ENCODE results near the gene ZNF787.

The ZNF787 gene

GRCh38 chr19:56120002-56120370 is 1.1 kb downstream of the ZNF787 start:
- Histone ChIP-seq H3K9me3 (ENCODE audit: insufficient read depth, low read length, severe bottlenecking) (no peaks in the 10 kb centered on the region), H3K79me2 (ENCODE audit: insufficient read depth, low read length) (peaks cover 54% of the 10 kb centered on the region), H4K20me1 (ENCODE audit: insufficient read depth, low read length) (peaks cover 27% of the 10 kb centered on the region), H3K4me2 (ENCODE audit: insufficient read depth, low read length) (peak overlapping the region; percentile 91), H3K27me3 (ENCODE audit: insufficient read depth, low read length, poor library complexity) (no peaks in the 10 kb centered on the region), H3K36me3 (ENCODE audit: insufficient read depth, low read length) (peaks cover 5% of the 10 kb centered on the region; the same call in 1 of the 2 replicates), H3K27ac (ENCODE audit: low read length) (peak overlapping the region; percentile 92), H3K4me3 (ENCODE audit: low read depth in 1 of 2, low read length in 2 of 2) (peak overlapping the region; percentile 83 to 89; a peak in 3 of 4 replicates), H2AFZ (ENCODE audit: low read depth, low read length) (peak overlapping the region; percentile 89), H3K4me1 (ENCODE audit: insufficient read depth, low read length) (peaks cover 28% of the 10 kb centered on the region), H3K9ac (ENCODE audit: low read depth, low read length) (peak overlapping the region; percentile 98)
- no peak for TF ChIP-seq EZH2 (IDR thresholded peaks at IDR 0.05; ENCODE audit: borderline replicate concordance, low read depth, low read length, severe bottlenecking)
- no peak for TF ChIP-seq CTCF (IDR thresholded peaks at IDR 0.05; ENCODE audit: borderline replicate concordance, extremely low read depth, low read length, poor library complexity, severe bottlenecking)
- ATAC-seq (ENCODE audit: insufficient read depth, low read depth) (no peak), DNase-seq (no peak)

- ATAC-seq (ENCODE audit: insufficient read depth, low read depth) (no peak), DNase-seq (no peak)
- Histone ChIP-seq H3K79me2 (ENCODE audit: insufficient read depth, low read length) (peaks cover 58% of the 10 kb centered on the region), H2AFZ (ENCODE audit: low read depth, low read length) (no peak overlapping the region), H4K20me1 (ENCODE audit: insufficient read depth, low read length) (peaks cover 31% of the 10 kb centered on the region), H3K4me3 (ENCODE audit: low read depth in 1 of 2, low read length in 2 of 2) (peak overlapping the region in 1 of 2 experiments; percentile 83; a peak in 2 of 4 replicates), H3K4me2 (ENCODE audit: insufficient read depth, low read length) (peak overlapping the region; percentile 91), H3K36me3 (ENCODE audit: insufficient read depth, low read length) (peaks cover 5% of the 10 kb centered on the region; the same call in 1 of the 2 replicates), H3K9ac (ENCODE audit: low read depth, low read length) (peak overlapping the region; percentile 98), H3K4me1 (ENCODE audit: insufficient read depth, low read length) (peaks cover 28% of the 10 kb centered on the region), H3K9me3 (ENCODE audit: insufficient read depth, low read length, severe bottlenecking) (no peaks in the 10 kb centered on the region), H3K27ac (ENCODE audit: low read length) (peak overlapping the region; percentile 92), H3K27me3 (ENCODE audit: insufficient read depth, low read length, poor library complexity) (no peaks in the 10 kb centered on the region)
- no peak for TF ChIP-seq EZH2 (IDR thresholded peaks at IDR 0.05; ENCODE audit: borderline replicate concordance, low read depth, low read length, severe bottlenecking)
- TF ChIP-seq CTCF (IDR thresholded peaks at IDR 0.05; ENCODE audit: borderline replicate concordance, extremely low read depth, low read length, poor library complexity, severe bottlenecking) = no peak
These were observed 1.5 kb downstream of the ZNF787 start for GRCh38 chr19:56119582-56119978.

GRCh38 chr19:56118666-56119581 is 2.2 kb downstream of the ZNF787 start:
- no peak for TF ChIP-seq CTCF (IDR thresholded peaks at IDR 0.05; ENCODE audit: borderline replicate concordance, extremely low read depth, low read length, poor library complexity, severe bottlenecking)
- no peak for TF ChIP-seq EZH2 (IDR thresholded peaks at IDR 0.05; ENCODE audit: borderline replicate concordance, low read depth, low read length, severe bottlenecking)
- H3K27ac ChIP-seq (ENCODE audit: low read length) = peak overlapping the region; percentile 92; the same call in 1 of the 2 replicates
- peaks cover 38% of the 10 kb centered on the region for H4K20me1 ChIP-seq (ENCODE audit: insufficient read depth, low read length)
- H3K9ac ChIP-seq (ENCODE audit: low read depth, low read length) = peak overlapping the region; percentile 98
- no peaks in the 10 kb centered on the region for H3K9me3 ChIP-seq (ENCODE audit: insufficient read depth, low read length, severe bottlenecking)
- H3K4me1 ChIP-seq (ENCODE audit: insufficient read depth, low read length) = peaks cover 28% of the 10 kb centered on the region
- H3K4me2 ChIP-seq (ENCODE audit: insufficient read depth, low read length) = peak overlapping the region; percentile 91; the same call in 1 of the 2 replicates
- no peaks in the 10 kb centered on the region for H3K27me3 ChIP-seq (ENCODE audit: insufficient read depth, low read length, poor library complexity)
- DNase-seq (no peak), ATAC-seq (ENCODE audit: insufficient read depth, low read depth) (no peak)
- H3K79me2 ChIP-seq (ENCODE audit: insufficient read depth, low read length) = peaks cover 64% of the 10 kb centered on the region
- H3K4me3 ChIP-seq (ENCODE audit: low read depth in 1 of 2, low read length in 2 of 2) = peak overlapping the region in 1 of 2 experiments; percentile 83; a peak in 2 of 4 replicates
- H2AFZ ChIP-seq (ENCODE audit: low read depth, low read length) = no peak overlapping the region
- H3K36me3 ChIP-seq (ENCODE audit: insufficient read depth, low read length) = peaks cover 5% of the 10 kb centered on the region; the same call in 1 of the 2 replicates
